Measurements from ENCODE around the gene PELI2.

PELI2 gene

DNA sequence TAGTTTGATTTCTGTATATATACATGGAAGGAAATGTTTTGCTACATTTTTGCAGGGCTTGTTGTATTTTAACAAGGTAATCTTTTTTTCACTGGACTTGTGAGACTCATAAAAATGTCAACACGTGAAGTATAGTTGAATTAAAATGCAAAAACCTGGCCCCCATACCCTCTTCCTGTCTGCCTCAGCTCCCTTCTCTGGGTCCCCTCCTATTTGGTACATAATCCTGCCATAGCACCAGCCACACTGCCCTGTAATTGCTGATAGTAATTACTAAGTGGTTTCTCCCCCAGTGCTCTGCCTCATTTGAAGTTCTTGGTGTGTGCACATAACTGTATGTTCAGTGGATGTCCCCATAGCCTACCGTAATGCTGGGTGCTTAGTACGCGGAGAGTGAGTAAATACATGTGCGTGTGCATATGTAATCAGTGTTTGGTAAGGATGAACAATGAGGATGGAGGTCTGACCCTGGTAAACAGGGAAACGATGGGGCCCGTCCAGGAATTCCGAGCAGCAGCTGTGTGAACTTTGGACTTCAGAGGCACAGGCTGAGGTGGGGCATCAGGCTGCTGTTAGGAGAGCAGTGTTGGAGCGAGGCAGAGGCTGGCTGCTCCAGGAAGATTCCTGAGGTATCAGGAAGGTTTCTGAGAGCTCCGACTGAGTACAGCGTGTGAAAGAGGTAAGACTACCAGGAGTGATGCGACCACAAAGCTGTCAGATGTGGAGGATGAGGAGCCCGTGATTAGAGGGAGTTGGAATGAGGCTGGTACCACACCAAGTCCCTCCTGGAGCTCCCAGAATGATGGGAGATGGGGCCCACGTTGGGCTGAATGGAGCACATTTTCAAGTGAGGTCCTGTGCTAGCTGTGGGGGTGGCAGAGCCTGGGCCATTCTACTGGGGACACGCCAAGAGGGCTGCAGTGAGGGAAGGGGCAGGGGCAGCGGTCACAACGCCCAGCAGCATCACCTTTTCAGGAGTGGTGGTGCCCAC lies 106.8 kb downstream of the PELI2 start:
- H3K79me2 ChIP-seq: no peaks in the 10 kb centered on the region
- no peaks in the 10 kb centered on the region for H3K4me1 ChIP-seq
- H3K27me3 ChIP-seq (ENCODE audit: control insufficient read depth, insufficient read depth, low read length): no peaks in the 10 kb centered on the region
- H3K36me3 ChIP-seq (ENCODE audit: control insufficient read depth, insufficient read depth, low read length): no peaks in the 10 kb centered on the region
- H3K4me3 ChIP-seq (ENCODE audit: low read depth, low read length): no peak overlapping the region
- TF ChIP-seq, protein P1, sequence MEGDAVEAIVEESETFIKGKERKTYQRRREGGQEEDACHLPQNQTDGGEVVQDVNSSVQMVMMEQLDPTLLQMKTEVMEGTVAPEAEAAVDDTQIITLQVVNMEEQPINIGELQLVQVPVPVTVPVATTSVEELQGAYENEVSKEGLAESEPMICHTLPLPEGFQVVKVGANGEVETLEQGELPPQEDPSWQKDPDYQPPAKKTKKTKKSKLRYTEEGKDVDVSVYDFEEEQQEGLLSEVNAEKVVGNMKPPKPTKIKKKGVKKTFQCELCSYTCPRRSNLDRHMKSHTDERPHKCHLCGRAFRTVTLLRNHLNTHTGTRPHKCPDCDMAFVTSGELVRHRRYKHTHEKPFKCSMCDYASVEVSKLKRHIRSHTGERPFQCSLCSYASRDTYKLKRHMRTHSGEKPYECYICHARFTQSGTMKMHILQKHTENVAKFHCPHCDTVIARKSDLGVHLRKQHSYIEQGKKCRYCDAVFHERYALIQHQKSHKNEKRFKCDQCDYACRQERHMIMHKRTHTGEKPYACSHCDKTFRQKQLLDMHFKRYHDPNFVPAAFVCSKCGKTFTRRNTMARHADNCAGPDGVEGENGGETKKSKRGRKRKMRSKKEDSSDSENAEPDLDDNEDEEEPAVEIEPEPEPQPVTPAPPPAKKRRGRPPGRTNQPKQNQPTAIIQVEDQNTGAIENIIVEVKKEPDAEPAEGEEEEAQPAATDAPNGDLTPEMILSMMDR (IDR thresholded peaks at IDR 0.05): no peak
- H3K27ac ChIP-seq: no peak overlapping the region
- no peak overlapping the region for H3K4me2 ChIP-seq (ENCODE audit: low read length)
- no peak overlapping the region for H2AFZ ChIP-seq
- H3K9ac ChIP-seq: no peak overlapping the region
- no peaks in the 10 kb centered on the region for H3K9me3 ChIP-seq (ENCODE audit: control insufficient read depth, low read length)

- no peak overlapping the region for H3K27ac ChIP-seq
- TF ChIP-seq, protein P1 (IDR thresholded peaks at IDR 0.05): no peak
- H3K9ac ChIP-seq: no peak overlapping the region
- H3K36me3 ChIP-seq (ENCODE audit: control insufficient read depth, insufficient read depth, low read length): no peaks in the 10 kb centered on the region
- H3K9me3 ChIP-seq (ENCODE audit: control insufficient read depth, low read length): no peaks in the 10 kb centered on the region
- no peaks in the 10 kb centered on the region for H3K4me1 ChIP-seq
- H2AFZ ChIP-seq: no peak overlapping the region
- no peak overlapping the region for H3K4me3 ChIP-seq (ENCODE audit: low read depth, low read length)
- no peaks in the 10 kb centered on the region for H3K27me3 ChIP-seq (ENCODE audit: control insufficient read depth, insufficient read depth, low read length)
- no peak overlapping the region for H3K4me2 ChIP-seq (ENCODE audit: low read length)
- H3K79me2 ChIP-seq: no peaks in the 10 kb centered on the region
These were observed 117.2 kb downstream of the PELI2 start for GRCh38 chr14:56235388-56235787.

- H3K9me3 ChIP-seq (ENCODE audit: control insufficient read depth, low read length): no peaks in the 10 kb centered on the region
- no peaks in the 10 kb centered on the region for H3K4me1 ChIP-seq
- no peaks in the 10 kb centered on the region for H3K79me2 ChIP-seq
- H3K4me2 ChIP-seq (ENCODE audit: low read length): no peak overlapping the region
- H3K9ac ChIP-seq: no peak overlapping the region
- H2AFZ ChIP-seq: no peak overlapping the region
- H3K27me3 ChIP-seq (ENCODE audit: control insufficient read depth, insufficient read depth, low read length): no peaks in the 10 kb centered on the region
- TF ChIP-seq, protein P1 (IDR thresholded peaks at IDR 0.05): no peak
- no peak overlapping the region for H3K27ac ChIP-seq
- no peaks in the 10 kb centered on the region for H3K36me3 ChIP-seq (ENCODE audit: control insufficient read depth, insufficient read depth, low read length)
- no peak overlapping the region for H3K4me3 ChIP-seq (ENCODE audit: low read depth, low read length)
These were observed 119.2 kb downstream of the PELI2 start for GRCh38 chr14:56237398-56237797.

- H3K9me3 ChIP-seq (ENCODE audit: control insufficient read depth, low read length): no peaks in the 10 kb centered on the region
- H3K36me3 ChIP-seq (ENCODE audit: control insufficient read depth, insufficient read depth, low read length): no peaks in the 10 kb centered on the region
- no peak overlapping the region for H3K4me2 ChIP-seq (ENCODE audit: low read length)
- no peak overlapping the region for H3K27ac ChIP-seq
- no peaks in the 10 kb centered on the region for H3K27me3 ChIP-seq (ENCODE audit: control insufficient read depth, insufficient read depth, low read length)
- H3K79me2 ChIP-seq: no peaks in the 10 kb centered on the region
- H2AFZ ChIP-seq: no peak overlapping the region
- H3K9ac ChIP-seq: no peak overlapping the region
- H3K4me1 ChIP-seq: no peaks in the 10 kb centered on the region
- no peak overlapping the region for H3K4me3 ChIP-seq (ENCODE audit: low read depth, low read length)
- TF ChIP-seq, protein P1 (IDR thresholded peaks at IDR 0.05): no peak
These were observed 123.2 kb downstream of the PELI2 start for GRCh38 chr14:56241461-56241860.
